ENCODE data around the gene NR1I2. TPM values are rescaled to one million over a fixed set of nuclear protein-coding genes. Genes with fewer than 3 reads are reported as not detected.

Gene NR1I2
- total and polyA plus RNA-seq, 2 donors (not counting 1 experiment from before 2014, with no cell fraction given) = 0.03 TPM; not detected in 1

GRCh38 chr3:119818937-119819336 is 37.0 kb downstream of the NR1I2 start:
- peaks cover 15% of the 10 kb centered on the region for H3K27me3 ChIP-seq (ENCODE audit: control insufficient read depth, insufficient read depth, low read length)
- H3K79me2 ChIP-seq (ENCODE audit: control insufficient read depth, insufficient read depth, low read length) = no peaks in the 10 kb centered on the region
- H3K36me3 ChIP-seq (ENCODE audit: control insufficient read depth, insufficient read depth, low read length) = no peaks in the 10 kb centered on the region
- no peak overlapping the region for H3K4me2 ChIP-seq (ENCODE audit: extremely low read depth, insufficient read depth, low read length)
- no peak overlapping the region for H3K27ac ChIP-seq (ENCODE audit: insufficient read depth, low read length)
- H4K20me1 ChIP-seq (ENCODE audit: control insufficient read depth, extremely low read depth, insufficient read depth, low read length) = no peaks in the 10 kb centered on the region
- DNase-seq (ENCODE audit: low read depth in 2 of 2) = no peak
- H3K9me3 ChIP-seq (ENCODE audit: control insufficient read depth, insufficient read depth, low read depth, low read length) = no peaks in the 10 kb centered on the region
- H3K4me3 ChIP-seq (replicated peaks in 1 of 4; ENCODE audit: control extremely low read depth in 1 of 4, insufficient read depth in 1 of 4, low read depth in 3 of 4, low read length in 4 of 4) = no peak overlapping the region
- no peak overlapping the region for H3K9ac ChIP-seq (ENCODE audit: insufficient read depth, low read length)
- H2AFZ ChIP-seq (ENCODE audit: low read length) = no peak overlapping the region
- no peaks in the 10 kb centered on the region for H3K4me1 ChIP-seq (ENCODE audit: control insufficient read depth, extremely low read depth, insufficient read depth, low read length)
- TF ChIP-seq EZH2 (IDR thresholded peaks at IDR 0.05; ENCODE audit: low read length, missing control alignments) (no peak), CTCF (conservative IDR thresholded peaks at IDR 0.05 in 1 of 2, IDR thresholded peaks at IDR 0.05 in 1 of 2; ENCODE audit: low read depth in 1 of 2, low read length in 2 of 2) (no peak)

GRCh38 chr3:119819806-119820205 is 37.9 kb downstream of the NR1I2 start:
- no peaks in the 10 kb centered on the region for H3K36me3 ChIP-seq (ENCODE audit: control insufficient read depth, insufficient read depth, low read length)
- no peak overlapping the region for H2AFZ ChIP-seq (ENCODE audit: low read length)
- peak in 1 of 2 donors; percentile 6 for DNase-seq (ENCODE audit: low read depth in 2 of 2)
- H3K4me3 ChIP-seq (replicated peaks in 1 of 4; ENCODE audit: control extremely low read depth in 1 of 4, insufficient read depth in 1 of 4, low read depth in 3 of 4, low read length in 4 of 4) = no peak overlapping the region
- no peaks in the 10 kb centered on the region for H3K4me1 ChIP-seq (ENCODE audit: control insufficient read depth, extremely low read depth, insufficient read depth, low read length)
- no peaks in the 10 kb centered on the region for H3K9me3 ChIP-seq (ENCODE audit: control insufficient read depth, insufficient read depth, low read depth, low read length)
- no peak overlapping the region for H3K9ac ChIP-seq (ENCODE audit: insufficient read depth, low read length)
- no peaks in the 10 kb centered on the region for H4K20me1 ChIP-seq (ENCODE audit: control insufficient read depth, extremely low read depth, insufficient read depth, low read length)
- no peak overlapping the region for H3K4me2 ChIP-seq (ENCODE audit: extremely low read depth, insufficient read depth, low read length)
- H3K27ac ChIP-seq (ENCODE audit: insufficient read depth, low read length) = no peak overlapping the region
- no peak for TF ChIP-seq EZH2 (IDR thresholded peaks at IDR 0.05; ENCODE audit: low read length, missing control alignments)
- TF ChIP-seq CTCF (conservative IDR thresholded peaks at IDR 0.05 in 1 of 2, IDR thresholded peaks at IDR 0.05 in 1 of 2; ENCODE audit: low read depth in 1 of 2, low read length in 2 of 2) = no peak
- peaks cover 6% of the 10 kb centered on the region for H3K27me3 ChIP-seq (ENCODE audit: control insufficient read depth, insufficient read depth, low read length)
- H3K79me2 ChIP-seq (ENCODE audit: control insufficient read depth, insufficient read depth, low read length) = no peaks in the 10 kb centered on the region

- Histone ChIP-seq H3K27me3 (ENCODE audit: control insufficient read depth, insufficient read depth, low read length) (no peaks in the 10 kb centered on the region), H3K79me2 (ENCODE audit: control insufficient read depth, insufficient read depth, low read length) (no peaks in the 10 kb centered on the region), H3K9me3 (ENCODE audit: control insufficient read depth, insufficient read depth, low read depth, low read length) (no peaks in the 10 kb centered on the region), H3K27ac (ENCODE audit: insufficient read depth, low read length) (no peak overlapping the region), H4K20me1 (ENCODE audit: control insufficient read depth, extremely low read depth, insufficient read depth, low read length) (peaks cover 1% of the 10 kb centered on the region), H3K4me3 (replicated peaks in 1 of 4; ENCODE audit: control extremely low read depth in 1 of 4, insufficient read depth in 1 of 4, low read depth in 3 of 4, low read length in 4 of 4) (no peak overlapping the region), H2AFZ (ENCODE audit: low read length) (no peak overlapping the region), H3K36me3 (ENCODE audit: control insufficient read depth, insufficient read depth, low read length) (no peaks in the 10 kb centered on the region), H3K4me2 (ENCODE audit: extremely low read depth, insufficient read depth, low read length) (no peak overlapping the region), H3K9ac (ENCODE audit: insufficient read depth, low read length) (no peak overlapping the region), H3K4me1 (ENCODE audit: control insufficient read depth, extremely low read depth, insufficient read depth, low read length) (no peaks in the 10 kb centered on the region)
- no peak for TF ChIP-seq EZH2 (IDR thresholded peaks at IDR 0.05; ENCODE audit: low read length, missing control alignments)
- TF ChIP-seq CTCF (conservative IDR thresholded peaks at IDR 0.05 in 1 of 2, IDR thresholded peaks at IDR 0.05 in 1 of 2; ENCODE audit: low read depth in 1 of 2, low read length in 2 of 2) = no peak
- no peak for DNase-seq (ENCODE audit: low read depth in 2 of 2)
Observed at GRCh38 chr3:119825820-119826219, 43.9 kb downstream of the NR1I2 start.

Measured in fibroblast of lung (primary cell).